Measurements from ENCODE around the gene MYG1. TPM values are rescaled to one million over a fixed set of nuclear protein-coding genes. Genes with fewer than 3 reads are reported as not detected.

MYG1 gene
- total RNA-seq, 2 experiments from 2014 or later, result 53.4 to 64.9 TPM

DNA sequence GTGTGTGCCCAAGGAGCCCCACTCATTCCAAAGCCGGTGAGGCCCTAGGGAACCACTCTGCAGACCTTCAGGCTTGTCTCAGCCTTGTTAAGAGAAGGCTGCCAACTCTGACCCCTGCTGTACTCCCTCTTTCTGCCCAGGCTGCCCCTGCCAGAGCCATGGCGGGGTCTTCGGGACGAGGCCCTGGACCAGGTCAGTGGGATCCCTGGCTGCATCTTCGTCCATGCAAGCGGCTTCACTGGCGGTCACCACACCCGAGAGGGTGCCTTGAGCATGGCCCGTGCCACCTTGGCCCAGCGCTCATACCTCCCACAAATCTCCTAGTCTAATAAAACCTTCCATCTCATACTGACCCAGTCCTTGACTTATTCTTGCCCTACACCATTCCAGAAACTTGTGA, 7.3 kb downstream of the MYG1 start:
- POLR2A ChIA-PET, result interaction anchor here (0.6 kb wide), 1 partner anchor 12 kb away, joined by 4 read pairs; no protein-coding TSS in a partner anchor
- H3K79me2 ChIP-seq (ENCODE audit: insufficient read depth, low read depth, low read length), result no peaks in the 10 kb centered on the region
- H3K9me2 ChIP-seq (ENCODE audit: insufficient read depth, low read length), result no peaks in the 10 kb centered on the region
- intact Hi-C loops (cut with micrococcal nuclease; ENCODE audit: unreplicated experiment), result no loop called here
- H3K9me3 ChIP-seq (ENCODE audit: low read length), result no peaks in the 10 kb centered on the region
- H3K36me3 ChIP-seq (ENCODE audit: insufficient read depth, low read length), result peaks cover 80% of the 10 kb centered on the region
- no peaks in the 10 kb centered on the region for H4K20me1 ChIP-seq (ENCODE audit: insufficient read depth, low read length)
- H3K4me1 ChIP-seq (ENCODE audit: insufficient read depth, low read length, poor library complexity, severe bottlenecking), result no peaks in the 10 kb centered on the region
- no peak overlapping the region for H3K4me3 ChIP-seq (ENCODE audit: low read depth, low read length, poor library complexity, severe bottlenecking)
- CTCF ChIA-PET (ENCODE audit: unreplicated experiment), result no interaction called here
- TF ChIP-seq, protein P1, sequence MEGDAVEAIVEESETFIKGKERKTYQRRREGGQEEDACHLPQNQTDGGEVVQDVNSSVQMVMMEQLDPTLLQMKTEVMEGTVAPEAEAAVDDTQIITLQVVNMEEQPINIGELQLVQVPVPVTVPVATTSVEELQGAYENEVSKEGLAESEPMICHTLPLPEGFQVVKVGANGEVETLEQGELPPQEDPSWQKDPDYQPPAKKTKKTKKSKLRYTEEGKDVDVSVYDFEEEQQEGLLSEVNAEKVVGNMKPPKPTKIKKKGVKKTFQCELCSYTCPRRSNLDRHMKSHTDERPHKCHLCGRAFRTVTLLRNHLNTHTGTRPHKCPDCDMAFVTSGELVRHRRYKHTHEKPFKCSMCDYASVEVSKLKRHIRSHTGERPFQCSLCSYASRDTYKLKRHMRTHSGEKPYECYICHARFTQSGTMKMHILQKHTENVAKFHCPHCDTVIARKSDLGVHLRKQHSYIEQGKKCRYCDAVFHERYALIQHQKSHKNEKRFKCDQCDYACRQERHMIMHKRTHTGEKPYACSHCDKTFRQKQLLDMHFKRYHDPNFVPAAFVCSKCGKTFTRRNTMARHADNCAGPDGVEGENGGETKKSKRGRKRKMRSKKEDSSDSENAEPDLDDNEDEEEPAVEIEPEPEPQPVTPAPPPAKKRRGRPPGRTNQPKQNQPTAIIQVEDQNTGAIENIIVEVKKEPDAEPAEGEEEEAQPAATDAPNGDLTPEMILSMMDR (conservative IDR thresholded peaks at IDR 0.05; ENCODE audit: low read length), result no peak
- TF ChIP-seq EZH2phosphoT487 (IDR thresholded peaks at IDR 0.05; ENCODE audit: borderline replicate concordance, low read depth, low read length), result no peak
- no TSS peak for BruUV-seq (replicated peaks)
- H2AFZ ChIP-seq (ENCODE audit: low read length), result no peak overlapping the region
- H3K27ac ChIP-seq (ENCODE audit: low read depth, low read length, poor library complexity, severe bottlenecking), result no peak overlapping the region
- DNase-seq (ENCODE audit: low spot score), result no peak
- no peak overlapping the region for H3K4me2 ChIP-seq (ENCODE audit: low read length)

- POLR2A ChIA-PET, result interaction anchor here (1.0 to 1.1 kb wide), 2 partner anchors 9 to 13 kb away, joined by 3 to 5 read pairs; partner anchors contain the start of gene AAAS
- no peaks in the 10 kb centered on the region for H3K9me2 ChIP-seq (ENCODE audit: insufficient read depth, low read length)
- H3K36me3 ChIP-seq (ENCODE audit: insufficient read depth, low read length), result peaks cover 70% of the 10 kb centered on the region
- CTCF ChIA-PET (ENCODE audit: unreplicated experiment), result interaction anchor here (0.6 kb wide), 1 partner anchor 37 kb away, joined by 4 read pairs; no protein-coding TSS in a partner anchor
- intact Hi-C loops (cut with micrococcal nuclease; ENCODE audit: unreplicated experiment), result no loop called here
- H3K27ac ChIP-seq (ENCODE audit: low read depth, low read length, poor library complexity, severe bottlenecking), result no peak overlapping the region
- no peak overlapping the region for H2AFZ ChIP-seq (ENCODE audit: low read length)
- H3K9me3 ChIP-seq (ENCODE audit: low read length), result no peaks in the 10 kb centered on the region
- no peak overlapping the region for H3K4me2 ChIP-seq (ENCODE audit: low read length)
- no peaks in the 10 kb centered on the region for H3K4me1 ChIP-seq (ENCODE audit: insufficient read depth, low read length, poor library complexity, severe bottlenecking)
- no peaks in the 10 kb centered on the region for H3K79me2 ChIP-seq (ENCODE audit: insufficient read depth, low read depth, low read length)
- TF ChIP-seq, protein P1 (conservative IDR thresholded peaks at IDR 0.05; ENCODE audit: low read length), result no peak
- TF ChIP-seq EZH2phosphoT487 (IDR thresholded peaks at IDR 0.05; ENCODE audit: borderline replicate concordance, low read depth, low read length), result no peak
- no peak overlapping the region for H3K4me3 ChIP-seq (ENCODE audit: low read depth, low read length, poor library complexity, severe bottlenecking)
- BruUV-seq (replicated peaks), result no TSS peak
- no peak for DNase-seq (ENCODE audit: low spot score)
- H4K20me1 ChIP-seq (ENCODE audit: insufficient read depth, low read length), result no peaks in the 10 kb centered on the region
These were observed 8.8 kb downstream of the MYG1 start for GRCh38 chr12:53308276-53308675.

DNA sequence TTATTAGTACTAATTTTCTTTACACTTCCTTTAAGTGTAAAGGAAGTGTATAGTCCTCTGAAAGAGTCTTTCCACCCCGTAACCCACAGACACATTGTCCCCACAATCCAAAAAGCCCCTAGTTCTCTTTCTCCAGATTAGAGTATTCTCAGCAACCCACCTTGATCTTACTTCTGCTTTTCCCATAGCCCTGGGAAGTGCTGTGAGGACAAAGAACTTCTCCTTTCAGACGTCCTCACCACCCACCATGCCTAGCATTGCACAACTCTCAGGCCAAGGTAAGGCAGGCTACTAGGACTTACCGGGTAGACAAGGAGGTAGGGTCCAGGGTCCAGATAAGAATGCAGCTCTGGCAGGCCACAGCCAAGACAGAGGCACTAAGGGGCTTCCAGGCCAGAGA, 14.5 kb downstream of the MYG1 start:
- Histone ChIP-seq H3K79me2 (ENCODE audit: insufficient read depth, low read depth, low read length) (no peaks in the 10 kb centered on the region), H3K4me2 (ENCODE audit: low read length) (no peak overlapping the region), H3K4me3 (ENCODE audit: low read depth, low read length, poor library complexity, severe bottlenecking) (no peak overlapping the region), H3K36me3 (ENCODE audit: insufficient read depth, low read length) (peaks cover 76% of the 10 kb centered on the region), H3K27ac (ENCODE audit: low read depth, low read length, poor library complexity, severe bottlenecking) (no peak overlapping the region), H3K9me3 (ENCODE audit: low read length) (no peaks in the 10 kb centered on the region), H3K4me1 (ENCODE audit: insufficient read depth, low read length, poor library complexity, severe bottlenecking) (no peaks in the 10 kb centered on the region), H3K9me2 (ENCODE audit: insufficient read depth, low read length) (no peaks in the 10 kb centered on the region), H2AFZ (ENCODE audit: low read length) (no peak overlapping the region), H4K20me1 (ENCODE audit: insufficient read depth, low read length) (no peaks in the 10 kb centered on the region)
- DNase-seq (ENCODE audit: low spot score), result no peak
- TF ChIP-seq, protein P1 (conservative IDR thresholded peaks at IDR 0.05; ENCODE audit: low read length), result no peak
- no peak for TF ChIP-seq EZH2phosphoT487 (IDR thresholded peaks at IDR 0.05; ENCODE audit: borderline replicate concordance, low read depth, low read length)
- CTCF ChIA-PET (ENCODE audit: unreplicated experiment), result no interaction called here
- intact Hi-C loops (cut with micrococcal nuclease; ENCODE audit: unreplicated experiment), result no loop called here
- POLR2A ChIA-PET, result no interaction called here
- no TSS peak for BruUV-seq (replicated peaks)

All from OCI-LY7 (cell line).